Measurements from ENCODE around the gene MAP4K4.

Gene MAP4K4

DNA sequence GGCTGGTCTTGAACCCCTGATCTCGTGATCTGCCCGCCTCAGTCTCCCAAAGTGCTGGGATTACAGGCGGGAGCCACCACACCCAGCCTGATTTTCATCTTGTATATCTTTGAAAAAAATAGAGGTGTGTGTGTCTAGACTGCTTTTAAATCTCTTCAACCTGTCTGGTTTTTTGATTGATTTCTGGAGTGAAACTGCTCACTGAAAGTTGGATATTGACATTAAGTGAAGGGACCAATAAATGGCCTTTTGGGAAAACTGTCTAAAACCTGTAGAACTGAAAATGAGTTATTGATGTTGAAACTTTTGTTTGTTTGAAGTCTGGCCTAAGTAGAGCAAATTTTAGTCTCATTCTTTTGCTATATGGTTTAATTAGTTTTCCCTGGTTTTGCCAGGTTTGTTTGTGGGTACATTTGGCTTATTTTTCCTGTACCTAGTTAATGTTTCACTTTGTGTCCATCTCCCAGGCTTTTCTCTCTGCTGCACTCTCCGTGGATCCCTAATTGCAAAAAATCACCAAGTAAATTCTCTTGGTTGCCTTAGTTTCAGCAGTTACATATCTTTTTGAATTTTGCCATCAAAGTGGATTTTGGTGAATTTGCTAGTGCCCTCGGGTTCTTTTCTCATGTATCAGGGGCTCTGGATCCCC is 144.3 kb downstream of the MAP4K4 start:
- DNase-seq (ENCODE audit: low spot score): no peak

DNA sequence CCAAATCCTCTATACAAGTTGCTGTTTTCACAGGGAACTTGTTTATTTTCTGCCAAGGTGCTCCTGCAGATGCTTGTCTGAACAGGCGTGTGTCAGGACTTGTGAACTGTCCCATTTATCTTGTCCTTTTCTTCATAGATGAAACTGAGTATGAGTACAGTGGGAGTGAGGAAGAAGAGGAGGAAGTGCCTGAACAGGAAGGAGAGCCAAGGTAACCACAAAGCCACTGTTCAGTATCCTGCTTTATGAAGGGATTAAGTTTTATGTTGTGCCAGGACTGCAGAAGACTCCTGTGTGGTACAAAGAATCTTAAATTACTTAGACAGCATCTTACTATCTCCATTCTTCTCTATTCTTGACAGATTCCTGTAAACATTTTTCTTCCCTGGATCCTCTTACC is 145.0 kb downstream of the MAP4K4 start:
- no peak for DNase-seq (ENCODE audit: low spot score)

GRCh38 chr2:101843048-101843447 is 145.5 kb downstream of the MAP4K4 start:
- DNase-seq (ENCODE audit: low spot score): no peak

- no peak for DNase-seq (ENCODE audit: low spot score)
These were observed 146.0 kb downstream of the MAP4K4 start for GRCh38 chr2:101843471-101843870.

DNA sequence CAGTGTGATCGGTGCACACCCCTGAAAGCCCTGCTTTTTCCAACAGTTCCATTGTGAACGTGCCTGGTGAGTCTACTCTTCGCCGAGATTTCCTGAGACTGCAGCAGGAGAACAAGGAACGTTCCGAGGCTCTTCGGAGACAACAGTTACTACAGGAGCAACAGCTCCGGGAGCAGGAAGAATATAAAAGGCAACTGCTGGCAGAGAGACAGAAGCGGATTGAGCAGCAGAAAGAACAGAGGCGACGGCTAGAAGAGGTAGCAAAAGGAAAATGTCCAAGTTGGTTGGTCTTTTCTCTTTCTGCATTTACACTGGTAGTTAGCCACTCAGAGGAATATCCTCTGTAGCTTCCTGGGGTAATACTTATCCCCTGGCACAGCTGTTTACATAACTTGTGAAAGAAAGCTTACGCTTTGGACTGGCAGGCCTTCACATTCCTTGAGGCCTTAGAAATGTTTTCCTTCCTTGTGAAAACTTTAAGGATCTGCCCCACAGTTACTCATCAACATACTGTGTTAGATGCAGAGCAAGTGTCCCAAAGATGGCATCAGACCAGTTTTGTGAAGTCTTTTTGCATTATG is 146.6 kb downstream of the MAP4K4 start:
- DNase-seq (ENCODE audit: low spot score): no peak

GRCh38 chr2:101846973-101847372 is 149.5 kb downstream of the MAP4K4 start:
- no peak for DNase-seq (ENCODE audit: low spot score)

- no peak for DNase-seq (ENCODE audit: low spot score)
These were observed 150.3 kb downstream of the MAP4K4 start for GRCh38 chr2:101847661-101848339.

GRCh38 chr2:101848769-101849410 is 151.4 kb downstream of the MAP4K4 start:
- no peak for DNase-seq (ENCODE audit: low spot score)

DNA sequence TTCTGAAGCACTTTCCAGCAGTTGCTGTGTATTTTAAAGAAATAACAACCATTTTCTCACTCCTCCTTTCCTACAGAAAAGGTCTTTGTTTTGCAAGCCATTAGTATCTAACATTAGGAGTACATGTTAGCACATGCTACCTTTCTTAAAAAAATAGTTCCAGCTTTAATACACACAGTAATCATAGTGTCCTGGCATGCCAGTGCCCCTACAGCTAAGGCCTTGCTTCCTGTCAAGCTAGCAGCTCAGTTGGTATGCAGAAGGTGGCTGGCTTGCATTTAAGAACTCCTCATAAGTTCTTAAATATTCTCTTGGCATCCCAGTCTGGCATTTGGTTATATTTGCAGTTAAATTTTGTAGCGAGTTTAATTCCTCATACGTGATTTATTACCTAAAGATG is 152.9 kb downstream of the MAP4K4 start:
- no peak for DNase-seq (ENCODE audit: low spot score)

DNA sequence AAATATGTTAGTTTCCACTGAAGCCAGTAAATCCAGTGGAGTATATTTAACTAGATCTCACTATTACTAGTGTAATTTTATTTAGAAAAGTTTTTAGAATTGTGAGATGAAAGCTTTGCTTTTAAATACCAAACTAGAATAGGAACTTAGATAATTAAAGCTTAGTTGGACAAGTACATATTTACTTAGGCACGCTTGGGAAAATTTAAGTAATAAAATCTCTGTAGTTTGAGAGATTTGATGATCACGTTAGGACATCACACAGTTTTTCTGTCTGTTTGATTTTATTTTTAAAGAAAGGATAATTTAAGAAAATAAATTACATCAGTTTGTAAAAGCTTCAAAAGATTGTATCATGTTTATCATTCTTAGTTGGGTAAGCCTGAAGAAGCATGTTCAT is 153.5 kb downstream of the MAP4K4 start:
- no peak for DNase-seq (ENCODE audit: low spot score)

GRCh38 chr2:101852824-101853223 is 155.3 kb downstream of the MAP4K4 start:
- no peak for DNase-seq (ENCODE audit: low spot score)

DNA sequence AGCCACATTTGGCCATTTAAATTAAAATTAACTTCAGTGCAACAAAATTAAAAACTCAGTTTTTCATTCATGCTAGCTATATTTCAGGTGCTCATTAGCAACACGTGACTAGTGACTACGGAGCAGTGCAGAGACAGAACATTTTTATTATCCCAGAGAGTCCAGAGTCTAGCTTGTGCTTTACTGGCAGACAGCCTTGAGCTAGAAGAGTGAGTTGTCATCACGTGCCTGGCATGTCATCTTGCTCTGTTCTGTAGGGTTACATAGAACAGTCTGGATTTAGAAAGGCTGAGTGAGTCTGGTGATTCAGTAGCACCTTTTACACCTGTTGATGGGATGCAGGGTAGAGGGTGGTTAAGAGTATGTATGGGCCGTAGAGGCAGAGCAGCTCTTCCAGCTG is 157.4 kb downstream of the MAP4K4 start:
- no peak for DNase-seq (ENCODE audit: low spot score)

- DNase-seq (ENCODE audit: low spot score): no peak
These were observed 158.3 kb downstream of the MAP4K4 start for GRCh38 chr2:101855776-101856175.

DNA sequence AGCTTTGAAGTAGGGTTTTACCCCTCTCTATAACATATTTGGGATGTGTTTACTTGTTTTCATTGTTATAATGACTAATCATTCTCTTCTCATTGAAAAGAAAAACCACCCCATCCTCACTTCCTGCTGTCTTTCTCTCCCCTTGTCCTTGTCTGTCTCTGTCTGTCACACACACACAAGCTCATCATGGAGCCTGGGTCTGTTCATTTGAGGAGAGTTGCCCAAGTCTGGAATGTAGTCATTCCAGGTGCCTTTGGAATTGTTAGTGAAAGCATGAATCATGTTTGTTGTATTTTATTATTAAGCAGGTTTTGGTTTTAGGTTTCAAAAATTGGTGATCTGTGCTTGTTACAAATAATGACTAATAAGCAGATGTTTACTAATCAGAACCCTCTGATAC is 160.7 kb downstream of the MAP4K4 start:
- DNase-seq (ENCODE audit: low spot score): no peak

DNA sequence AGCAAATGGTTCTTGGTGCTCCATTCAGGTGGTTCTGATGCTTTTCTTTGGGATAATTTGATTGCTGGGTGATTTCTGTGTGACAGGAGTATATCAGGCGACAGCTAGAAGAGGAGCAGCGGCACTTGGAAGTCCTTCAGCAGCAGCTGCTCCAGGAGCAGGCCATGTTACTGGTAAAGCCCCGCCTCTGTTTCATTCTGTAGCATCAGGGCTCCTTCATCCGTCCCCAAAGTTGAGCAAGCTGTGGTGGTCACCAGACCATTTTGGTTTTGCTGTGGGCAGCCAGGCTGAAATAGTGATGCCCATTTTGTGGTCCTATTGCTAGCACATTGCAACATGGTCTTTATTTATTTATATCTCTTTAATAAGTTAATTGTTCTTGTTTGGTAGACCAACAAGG is 161.4 kb downstream of the MAP4K4 start:
- no peak for DNase-seq (ENCODE audit: low spot score)

GRCh38 chr2:101859604-101860003 is 162.1 kb downstream of the MAP4K4 start:
- no peak for DNase-seq (ENCODE audit: low spot score)

DNA sequence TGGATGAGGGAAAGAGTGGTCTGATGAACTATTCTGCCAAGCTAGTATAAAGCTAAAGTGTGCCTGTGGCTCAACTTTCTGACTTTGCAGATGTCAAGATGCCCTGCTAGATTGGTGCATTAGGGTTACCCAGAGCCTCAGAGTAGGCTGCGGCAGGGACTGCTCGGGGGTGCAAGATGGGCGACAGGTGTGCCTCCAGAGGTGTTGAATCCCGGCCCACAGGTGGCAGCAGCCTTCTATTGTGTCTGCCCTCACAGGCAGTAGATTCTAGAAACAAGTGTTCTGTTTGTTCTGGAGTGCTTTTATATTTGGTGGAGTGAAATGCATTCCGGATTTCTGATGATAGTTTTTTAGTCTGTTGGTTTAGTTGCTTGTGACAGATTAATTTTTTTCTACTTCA is 162.7 kb downstream of the MAP4K4 start:
- DNase-seq (ENCODE audit: low spot score): no peak

GRCh38 chr2:101860782-101861181 is 163.3 kb downstream of the MAP4K4 start:
- DNase-seq (ENCODE audit: low spot score): no peak

DNA sequence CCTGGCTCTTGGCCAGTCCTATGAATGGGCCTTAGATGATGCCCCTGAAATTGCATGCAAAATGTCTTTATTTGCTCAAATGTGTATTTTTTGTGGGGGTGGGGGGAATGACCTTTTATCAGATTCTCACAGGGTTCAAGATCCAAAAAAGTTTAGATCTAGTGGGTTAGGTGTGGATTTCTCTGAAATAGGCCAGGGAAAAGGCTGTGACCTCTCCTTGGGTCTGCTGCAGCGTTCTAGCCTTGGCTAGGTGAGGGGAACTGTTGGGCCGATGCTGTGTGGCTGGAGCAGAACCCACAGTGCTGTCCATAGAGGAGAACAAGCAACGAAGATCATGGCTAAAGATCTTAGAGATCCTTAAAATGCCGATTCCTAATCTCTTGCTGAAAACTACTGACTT is 163.9 kb downstream of the MAP4K4 start:
- DNase-seq (ENCODE audit: low spot score): no peak

GRCh38 chr2:101863534-101863933 is 166.0 kb downstream of the MAP4K4 start:
- no peak for DNase-seq (ENCODE audit: low spot score)

- no peak for DNase-seq (ENCODE audit: low spot score)
These were observed 166.9 kb downstream of the MAP4K4 start for GRCh38 chr2:101864426-101864825.

DNA sequence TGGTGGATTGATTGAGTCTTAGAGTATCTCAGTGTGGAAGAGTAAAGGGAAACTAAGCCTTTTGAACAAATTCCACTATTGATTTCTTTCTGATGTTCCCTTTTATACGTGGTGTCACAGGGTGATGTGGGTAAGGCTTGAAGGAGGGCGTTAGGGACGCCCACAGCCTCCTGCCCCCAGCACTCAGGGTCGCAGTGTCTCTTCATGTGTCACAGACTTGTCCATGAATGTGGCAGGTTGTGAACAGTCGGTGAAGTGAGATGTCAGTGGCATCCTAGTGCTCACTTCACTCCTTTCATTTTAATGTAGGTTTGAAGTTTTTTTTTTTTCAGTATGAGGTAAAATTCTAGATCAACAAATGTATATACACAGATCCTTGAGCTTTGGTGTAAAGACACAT is 171.0 kb downstream of the MAP4K4 start:
- no peak for DNase-seq (ENCODE audit: low spot score)

- DNase-seq (ENCODE audit: low spot score): no peak
These were observed 172.0 kb downstream of the MAP4K4 start for GRCh38 chr2:101869527-101869926.
